HG03025 (cell line): Measurements from ENCODE around the gene DNAH9.

Experiments used
- ATAC-seq: cut with Tn5 transposase; IDR thresholded peaks from one replicate; pipeline ENCODE4 v1.9.1; 2021; ENCODE audit warnings: mild to moderate bottlenecking, moderate library complexity; ENCODE audit not compliant: unreplicated experiment, low FRiP score

The DNAH9 gene

DNA sequence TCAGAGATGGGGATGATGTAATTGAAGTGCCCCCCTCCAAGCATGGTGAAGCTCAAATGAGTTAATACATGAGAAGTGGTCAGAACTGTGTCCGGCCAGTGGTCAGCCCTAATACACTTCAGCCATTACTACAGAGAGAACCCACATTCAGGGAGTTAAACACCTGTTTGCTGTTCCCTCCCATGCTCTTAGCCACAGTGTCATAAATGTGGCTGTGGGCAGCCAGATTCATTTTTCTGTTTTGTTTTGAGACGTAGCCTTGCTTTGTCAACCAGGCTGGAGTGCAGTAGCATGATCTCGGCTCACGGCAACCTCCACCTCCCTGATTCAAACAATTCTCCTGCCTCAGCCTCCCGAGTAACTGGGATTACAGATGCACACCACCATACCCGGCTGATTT lies 139.9 kb downstream of the DNAH9 start:
- ATAC-seq, result no peak

DNA sequence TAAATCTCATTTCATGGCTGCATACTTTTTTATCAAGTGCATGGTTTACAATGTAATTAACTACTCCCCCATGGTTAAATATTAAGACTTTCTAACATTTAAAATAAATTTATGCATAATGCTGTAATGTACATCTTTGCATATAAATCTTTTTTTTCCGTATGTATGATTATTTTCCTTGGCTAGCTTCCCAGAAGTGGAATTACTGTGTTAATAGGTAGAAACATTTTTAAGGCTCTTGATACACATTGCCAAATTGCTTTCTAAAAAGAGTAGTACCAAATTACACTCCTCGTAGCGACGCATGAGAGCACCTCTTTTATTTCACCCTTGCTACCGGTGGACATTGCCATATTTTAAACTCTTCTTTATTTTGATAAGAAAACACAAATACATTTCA lies 141.1 kb downstream of the DNAH9 start:
- no peak for ATAC-seq

DNA sequence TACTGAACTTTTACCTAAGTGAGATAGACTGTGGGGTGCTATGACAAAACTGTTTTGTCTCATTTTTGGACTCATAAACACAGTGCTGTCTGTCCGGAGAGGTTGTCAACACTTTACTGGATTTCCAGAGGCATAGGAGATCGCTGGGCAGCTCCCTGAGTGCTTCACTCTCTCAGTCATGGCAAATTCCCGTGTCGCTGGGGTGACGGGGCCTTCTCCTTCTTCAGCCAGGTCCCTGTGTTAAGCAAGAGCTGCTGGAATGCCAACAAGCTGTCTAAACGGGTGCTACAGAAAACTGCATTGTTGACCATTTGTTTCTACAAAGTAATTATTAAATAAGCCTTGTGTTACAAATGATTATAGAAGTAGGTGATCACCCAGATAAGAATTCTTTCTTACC lies 141.6 kb downstream of the DNAH9 start:
- no peak for ATAC-seq

DNA sequence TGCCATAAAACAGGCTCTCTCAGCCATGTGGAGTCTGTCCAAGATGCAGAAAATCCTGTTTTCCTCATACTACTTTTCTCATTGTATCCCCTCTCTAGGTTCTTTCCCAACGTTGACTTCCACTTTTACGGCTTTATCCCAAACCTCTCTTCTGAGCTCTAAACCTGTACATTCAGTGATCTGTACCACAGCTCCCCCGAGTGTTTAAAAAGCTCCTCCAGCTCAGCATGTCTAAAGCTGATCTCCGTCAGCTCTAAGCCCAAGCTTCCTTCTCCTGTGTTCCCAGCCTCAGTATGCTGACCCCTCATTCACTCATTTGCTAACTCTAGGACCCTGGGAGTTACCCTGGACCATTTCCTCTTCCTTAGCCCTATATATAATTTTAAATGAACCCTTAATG lies 144.6 kb downstream of the DNAH9 start:
- no peak for ATAC-seq

GRCh38 chr17:11744696-11745095 lies 146.4 kb downstream of the DNAH9 start:
- no peak for ATAC-seq

GRCh38 chr17:11747441-11747840 lies 149.2 kb downstream of the DNAH9 start:
- ATAC-seq, result no peak

DNA sequence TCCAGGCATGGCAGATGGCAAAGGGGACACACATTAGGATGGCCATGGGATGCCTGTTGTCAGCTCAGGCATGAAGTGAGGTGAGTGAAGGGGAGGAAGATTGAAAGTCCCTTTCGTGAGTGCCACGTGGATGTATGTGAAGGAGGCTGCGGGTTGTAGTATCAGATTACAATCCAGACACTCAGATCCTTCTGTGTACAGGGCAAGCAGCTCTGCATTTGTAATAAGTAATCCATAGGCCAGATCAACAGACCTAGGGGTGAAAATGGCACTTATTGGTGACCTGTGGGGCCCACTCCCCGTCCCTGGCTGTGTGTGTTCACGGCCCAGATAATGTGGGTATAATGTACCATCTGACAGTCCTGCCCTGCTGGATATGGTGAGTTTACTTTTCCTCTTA lies 159.5 kb downstream of the DNAH9 start:
- ATAC-seq, result no peak

- no peak for ATAC-seq
These were observed 169.8 kb downstream of the DNAH9 start for GRCh38 chr17:11768106-11768505.

- ATAC-seq, result no peak
These were observed 170.7 kb downstream of the DNAH9 start for GRCh38 chr17:11768981-11769380.

DNA sequence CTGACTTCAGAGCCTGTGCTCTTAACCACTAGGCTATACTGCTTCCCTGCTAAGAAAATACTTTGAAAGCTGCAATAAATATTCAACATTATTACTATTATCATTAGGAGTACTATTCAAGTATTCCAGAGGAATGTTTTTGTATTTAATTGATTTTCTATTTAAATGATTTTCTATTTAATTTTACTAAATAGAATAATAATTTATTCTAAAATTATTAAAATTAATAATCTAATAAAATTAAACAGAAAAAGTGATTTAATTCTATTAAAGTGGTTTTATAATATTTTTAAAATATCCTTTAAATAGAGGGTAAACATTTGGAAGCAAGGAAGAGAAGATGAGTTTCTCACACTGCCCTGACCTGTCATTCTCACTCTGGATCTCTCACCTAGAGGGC lies 173.8 kb downstream of the DNAH9 start:
- no peak for ATAC-seq

DNA sequence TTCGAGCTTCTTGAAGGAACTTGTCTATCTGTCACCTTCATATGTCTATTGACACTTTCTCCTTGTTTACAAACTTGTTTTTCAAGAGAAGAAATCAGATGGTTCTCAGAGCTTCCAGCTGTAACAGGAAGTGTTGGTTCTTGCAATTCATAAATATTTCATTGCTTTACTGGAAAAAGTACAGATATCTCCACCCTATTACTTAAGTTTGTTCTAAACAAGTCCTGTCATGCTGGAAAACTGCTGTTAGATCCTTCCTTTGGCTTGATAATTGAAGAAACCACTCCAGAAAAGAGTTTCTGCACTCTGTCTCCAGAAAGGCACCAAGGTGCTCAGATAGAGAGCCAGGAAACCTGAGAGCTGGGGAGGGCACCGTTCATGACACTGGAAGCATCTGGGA lies 181.6 kb downstream of the DNAH9 start:
- ATAC-seq, result no peak

GRCh38 chr17:11780621-11781020 lies 182.4 kb downstream of the DNAH9 start:
- no peak for ATAC-seq

- ATAC-seq, result no peak
These were observed 188.6 kb downstream of the DNAH9 start for GRCh38 chr17:11786711-11787438.

DNA sequence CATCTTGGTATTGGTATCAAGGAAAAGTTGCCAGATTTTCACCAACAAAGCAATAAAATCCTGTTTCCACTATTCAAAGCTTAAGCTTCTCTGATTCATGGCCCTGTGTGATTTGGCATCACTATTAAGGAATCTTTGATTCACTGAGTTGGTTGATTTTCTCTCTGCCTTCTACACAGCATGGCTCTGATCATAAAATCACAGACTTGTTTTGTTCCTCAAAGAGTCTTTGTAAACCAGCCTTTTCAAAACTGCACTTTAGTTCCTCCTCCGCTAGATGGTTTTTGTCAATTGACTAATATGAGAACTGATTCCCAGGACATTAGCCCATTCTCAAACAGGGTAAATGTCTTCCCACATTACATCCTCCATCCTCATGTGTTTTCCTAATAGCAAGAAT lies 197.6 kb downstream of the DNAH9 start:
- ATAC-seq, result no peak

DNA sequence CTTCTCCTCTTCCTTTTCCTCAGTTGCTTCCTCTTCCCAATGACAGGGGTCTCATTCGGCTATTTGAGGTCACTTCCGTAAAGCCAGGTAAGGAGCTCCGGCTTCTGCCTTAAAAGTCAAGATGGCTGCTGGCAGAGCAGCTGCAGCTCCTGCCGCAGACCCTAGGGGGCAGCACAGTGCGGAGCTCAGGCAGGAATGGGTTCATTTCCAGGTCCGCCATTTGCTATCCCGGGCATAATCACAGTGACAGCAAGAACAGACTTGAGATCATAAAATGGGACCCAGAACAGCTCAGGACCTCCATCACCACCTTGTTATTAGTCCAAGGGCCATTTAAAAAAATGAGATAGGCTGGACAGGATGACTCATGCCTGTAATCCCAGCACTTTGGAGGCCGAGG lies 199.5 kb downstream of the DNAH9 start:
- ATAC-seq, result no peak

GRCh38 chr17:11803231-11803969 lies 205.1 kb downstream of the DNAH9 start:
- no peak for ATAC-seq

- ATAC-seq, result no peak
These were observed 206.9 kb downstream of the DNAH9 start for GRCh38 chr17:11805138-11805537.

DNA sequence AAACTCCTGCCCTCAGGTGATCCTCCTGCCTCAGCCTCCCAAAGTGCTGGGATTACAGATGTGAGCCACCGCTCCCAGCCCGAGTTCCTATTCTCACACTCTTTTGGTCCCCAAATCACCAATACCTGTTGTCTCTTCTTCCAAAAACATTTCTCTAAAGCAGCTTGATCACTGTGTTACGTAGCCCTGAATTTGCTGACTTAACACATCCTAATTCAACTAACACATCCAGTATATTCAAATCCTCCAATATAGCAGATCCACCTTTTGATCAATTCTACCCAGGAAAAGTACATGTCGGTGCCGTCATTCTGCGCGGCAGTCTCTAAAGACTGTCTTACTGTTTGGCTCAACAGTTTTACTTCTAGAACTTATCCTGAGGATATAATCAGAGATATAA lies 207.7 kb downstream of the DNAH9 start:
- no peak for ATAC-seq

DNA sequence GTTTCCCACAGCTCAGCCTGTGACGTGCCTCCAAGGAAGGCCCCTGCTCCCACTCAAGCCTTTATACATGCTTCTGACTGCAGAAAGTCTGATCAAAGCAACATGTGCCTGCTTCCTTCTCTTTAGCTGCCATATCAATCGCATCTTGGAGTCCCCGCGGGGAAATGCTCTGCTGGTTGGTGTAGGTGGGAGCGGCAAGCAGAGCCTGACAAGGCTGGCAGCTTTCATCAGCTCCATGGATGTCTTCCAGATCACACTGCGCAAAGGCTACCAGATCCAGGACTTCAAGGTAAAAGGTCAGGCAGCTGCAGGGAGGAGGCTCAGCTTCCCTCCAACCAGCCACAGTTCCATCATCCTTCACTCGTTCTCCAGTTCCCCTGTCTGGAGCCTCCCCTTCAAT lies 209.3 kb downstream of the DNAH9 start:
- no peak for ATAC-seq

GRCh38 chr17:11813278-11813677 lies 215.0 kb downstream of the DNAH9 start:
- ATAC-seq, result no peak

GRCh38 chr17:11813871-11814270 lies 215.6 kb downstream of the DNAH9 start:
- no peak for ATAC-seq

DNA sequence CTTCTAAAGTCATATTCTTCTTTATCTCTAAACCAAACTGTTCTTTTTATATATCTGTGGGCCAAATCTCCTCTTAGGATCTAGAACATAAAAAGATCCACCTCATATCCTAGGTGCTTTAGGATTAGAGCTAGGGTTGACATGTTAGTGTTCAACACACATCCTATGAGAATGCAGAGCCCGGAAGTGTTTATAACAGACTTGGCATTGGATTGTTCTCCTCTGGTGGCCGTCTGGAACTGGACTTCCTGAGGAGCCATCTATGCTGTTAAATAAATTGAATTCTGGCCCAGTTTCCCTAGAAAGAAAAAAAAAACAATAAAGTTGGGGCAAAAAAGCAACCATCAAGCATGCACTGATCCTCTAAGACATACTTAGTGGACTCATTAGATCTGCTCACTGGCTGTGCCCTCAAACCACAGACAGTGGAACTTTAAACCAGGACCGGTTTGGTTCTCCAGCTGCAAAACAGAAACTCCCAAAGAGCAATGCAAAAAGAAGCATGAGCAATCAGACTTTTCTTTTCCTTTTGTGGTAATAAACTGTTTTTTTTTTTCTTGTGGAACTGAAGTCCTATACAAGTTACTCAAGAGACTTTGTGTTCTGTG lies 216.5 kb downstream of the DNAH9 start:
- ATAC-seq, result no peak
